Stimulated activated CD4-positive, alpha-beta T cell treated with anti-CD3 and anti-CD28 coated beads, Interleukin-2, amount 100 ng/mL, for 24 hours (primary cell): Measurements from ENCODE around the gene SLC28A2.
A peak's percentile ranks its signal among the peaks of the same experiment; 100 is the strongest.
"Not testable (repeated sequence)": the region's sequence is repeated elsewhere in the genome, so short reads cannot be mapped to it uniquely, and the experiment has no call there.

Experiments used
- DNase-seq, 2 donors: peaks; one replicate each; pipeline ENCODE4 v3.0.0-alpha.2; 2020

Gene SLC28A2

DNA sequence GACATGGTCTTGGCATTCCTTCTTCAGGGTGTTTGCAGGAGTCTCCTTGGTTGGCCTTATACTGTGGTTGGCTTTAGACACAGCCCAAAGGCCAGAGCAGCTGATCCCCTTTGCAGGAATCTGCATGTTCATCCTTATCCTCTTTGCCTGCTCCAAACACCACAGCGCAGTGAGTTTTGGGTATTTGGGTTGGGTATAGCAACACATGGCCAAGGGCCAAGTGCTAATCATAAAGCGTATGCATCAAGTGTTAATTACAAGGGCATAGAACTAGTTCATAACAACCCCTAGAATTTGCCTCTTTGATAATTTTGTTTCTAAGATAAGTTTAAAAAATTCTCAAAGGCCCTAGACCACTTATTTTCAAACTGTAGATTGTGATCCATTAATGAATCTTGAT lies 11.8 kb downstream of the SLC28A2 start:
- DNase-seq = no peak

DNA sequence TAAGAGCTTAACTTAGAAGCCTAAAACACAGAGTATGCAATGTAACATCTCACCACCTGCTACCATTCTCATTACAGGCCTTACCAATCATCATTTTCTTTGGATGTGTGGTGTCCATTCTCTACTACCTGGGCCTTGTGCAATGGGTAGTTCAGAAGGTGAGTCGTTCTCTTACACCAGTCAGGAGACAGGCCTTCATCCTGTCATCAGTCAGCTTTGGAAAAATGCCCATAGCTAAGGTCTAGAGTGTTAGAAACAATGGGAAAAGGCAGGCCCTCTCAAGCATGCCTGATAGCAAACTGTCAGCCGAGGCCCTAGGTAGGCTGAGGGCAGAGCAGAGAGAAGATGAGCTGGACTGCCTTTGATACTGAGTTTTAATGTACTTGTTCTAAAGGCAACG lies 13.5 kb downstream of the SLC28A2 start:
- no peak for DNase-seq

DNA sequence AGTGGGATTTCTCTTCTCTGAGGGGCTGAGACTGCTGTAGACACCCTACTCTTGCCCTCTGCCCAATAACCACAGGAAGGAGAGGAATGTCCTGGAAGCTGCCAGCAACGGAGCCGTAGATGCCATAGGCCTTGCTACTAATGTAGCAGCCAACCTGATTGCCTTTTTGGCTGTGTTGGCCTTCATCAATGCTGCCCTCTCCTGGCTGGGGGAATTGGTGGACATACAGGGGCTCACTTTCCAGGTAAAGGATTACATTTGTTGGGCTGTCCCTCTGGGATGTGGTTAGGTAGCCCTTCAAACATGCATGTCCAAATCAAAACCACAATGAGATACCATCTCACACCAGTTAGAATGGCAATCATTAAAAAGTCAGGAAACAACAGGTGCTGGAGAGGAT lies 16.1 kb downstream of the SLC28A2 start:
- DNase-seq = peak in 1 of 2 donors; percentile 10

DNA sequence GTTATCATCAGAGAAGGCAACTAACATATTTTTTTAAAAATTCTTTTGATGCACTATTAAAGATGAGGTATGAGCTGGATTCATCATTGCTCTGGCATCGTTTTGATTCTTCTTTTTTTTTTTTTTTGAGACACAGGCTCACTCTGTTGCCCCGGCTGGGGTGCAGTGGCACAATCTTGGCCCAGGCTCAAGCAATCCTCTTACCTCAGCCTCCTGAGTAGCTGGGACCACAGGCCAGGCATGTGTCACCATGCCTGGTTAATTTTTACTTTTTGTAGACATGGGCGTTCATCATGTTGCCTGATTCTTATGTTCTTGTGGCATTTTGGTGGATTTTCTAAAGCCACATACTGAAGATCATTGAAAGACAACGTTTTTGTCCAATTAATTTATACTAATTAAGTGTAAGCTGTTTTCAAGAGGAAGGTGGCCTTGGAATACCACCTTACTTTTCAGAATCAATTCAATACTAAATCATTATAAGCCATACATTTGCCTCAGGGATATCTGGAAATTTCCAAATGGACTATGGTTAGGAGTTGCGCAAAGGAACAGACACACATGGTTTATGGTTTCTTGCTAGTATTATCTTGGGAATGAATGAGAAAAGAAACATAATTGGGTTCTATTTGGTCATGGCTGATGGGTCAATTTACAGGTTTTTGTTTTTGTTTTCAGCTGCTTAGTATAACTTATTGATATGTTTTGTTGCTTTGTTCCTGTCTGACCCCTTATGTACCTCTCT lies 22.8 kb downstream of the SLC28A2 start:
- no peak for DNase-seq

DNA sequence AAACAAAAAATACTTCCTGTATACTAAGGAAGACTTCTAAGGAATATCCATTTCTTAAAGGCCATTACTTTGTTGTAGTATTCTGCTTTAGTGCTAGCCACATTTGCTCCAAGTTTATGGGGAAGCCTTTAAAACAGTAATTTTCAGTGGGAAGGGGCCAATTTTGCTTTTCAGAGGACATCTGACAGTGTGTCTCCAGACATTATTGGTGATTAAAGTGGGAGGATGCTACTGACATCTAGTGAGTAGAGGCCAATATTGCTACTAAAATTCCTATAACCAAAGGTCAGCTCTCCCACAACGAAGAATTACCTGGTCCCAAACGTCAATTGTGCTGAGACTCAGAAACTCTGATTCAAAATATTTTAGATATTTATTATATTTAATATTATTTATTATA lies 24.8 kb downstream of the SLC28A2 start:
- no peak for DNase-seq

DNA sequence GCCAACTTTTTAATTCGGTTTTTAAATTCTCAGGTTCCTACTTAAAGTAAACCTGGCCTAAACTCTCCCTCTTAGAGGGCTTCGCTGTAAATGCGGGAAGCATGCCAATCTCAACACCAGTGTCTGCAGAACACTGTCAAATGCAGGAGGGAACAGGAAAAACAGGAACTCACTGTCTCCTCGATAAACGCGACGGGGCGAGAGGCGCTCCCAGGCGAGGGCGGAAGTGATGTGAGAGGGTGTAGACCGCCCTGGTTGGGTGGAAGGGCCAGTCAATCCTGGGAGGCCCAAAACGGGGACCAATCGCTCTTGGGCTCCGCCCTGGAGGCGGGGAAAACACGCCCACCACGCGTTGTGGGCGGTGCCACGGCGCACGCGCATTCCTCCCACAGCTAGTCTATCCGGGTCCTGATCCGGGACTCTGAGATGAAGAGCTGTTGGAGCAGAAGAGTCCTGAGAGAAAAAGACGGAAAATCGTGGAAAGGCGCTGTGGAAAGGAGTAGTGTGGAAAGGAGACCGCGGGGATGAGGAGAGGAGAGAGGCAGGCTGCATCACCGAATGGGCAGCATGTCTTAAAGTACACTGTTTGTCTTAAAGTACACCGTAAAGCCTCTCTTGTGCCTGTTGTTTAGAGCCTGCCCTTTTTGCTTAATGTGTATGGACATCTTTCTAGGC lies 27.1 kb downstream of the SLC28A2 start:
- DNase-seq = peak; percentile 96 to 97

DNA sequence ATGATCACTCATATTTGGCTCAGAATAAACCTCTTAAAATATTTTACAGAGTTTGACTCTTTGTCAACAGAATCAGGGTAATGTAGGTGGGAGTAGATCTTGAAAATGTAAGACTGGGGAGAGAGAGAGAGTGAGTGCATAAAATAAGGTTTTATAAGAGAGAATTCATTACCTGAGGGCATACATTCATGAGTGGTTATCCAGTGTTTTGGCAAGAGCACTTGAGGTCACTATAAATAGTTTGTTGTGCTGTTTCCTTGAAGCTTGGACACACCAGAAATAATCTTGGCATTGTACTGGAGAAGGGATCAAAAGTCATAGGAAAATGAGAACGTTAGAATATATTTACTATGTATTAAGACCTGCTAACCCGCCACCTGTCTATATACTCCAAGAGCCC lies 33.4 kb downstream of the SLC28A2 start:
- no peak for DNase-seq

DNA sequence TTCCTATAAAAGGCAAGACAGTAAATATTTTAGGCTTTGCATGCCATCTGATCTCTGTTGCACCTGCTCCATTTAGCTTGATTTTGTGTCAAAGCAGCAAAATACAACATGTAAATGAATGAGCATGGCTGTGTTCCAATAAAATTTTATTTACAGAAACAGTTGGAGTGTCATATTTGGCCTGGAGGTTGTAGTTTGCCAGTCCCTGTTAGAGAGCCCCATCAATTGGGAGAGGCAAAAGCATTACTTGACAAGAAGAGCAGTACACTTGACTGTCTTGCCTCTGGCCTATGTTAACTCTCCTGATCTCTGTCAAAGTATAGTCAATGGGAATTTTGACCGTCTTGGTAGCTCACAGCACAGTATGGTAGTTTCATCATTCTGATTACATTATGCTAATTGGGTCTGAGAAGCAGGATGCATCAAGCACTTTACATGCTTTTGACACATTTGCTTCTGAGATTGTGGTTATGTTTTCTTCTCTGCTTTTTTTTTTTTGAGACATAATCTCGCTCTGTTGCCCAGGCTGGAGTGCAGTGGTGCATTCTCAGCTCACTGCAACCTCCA lies 35.4 kb downstream of the SLC28A2 start:
- DNase-seq = no peak

DNA sequence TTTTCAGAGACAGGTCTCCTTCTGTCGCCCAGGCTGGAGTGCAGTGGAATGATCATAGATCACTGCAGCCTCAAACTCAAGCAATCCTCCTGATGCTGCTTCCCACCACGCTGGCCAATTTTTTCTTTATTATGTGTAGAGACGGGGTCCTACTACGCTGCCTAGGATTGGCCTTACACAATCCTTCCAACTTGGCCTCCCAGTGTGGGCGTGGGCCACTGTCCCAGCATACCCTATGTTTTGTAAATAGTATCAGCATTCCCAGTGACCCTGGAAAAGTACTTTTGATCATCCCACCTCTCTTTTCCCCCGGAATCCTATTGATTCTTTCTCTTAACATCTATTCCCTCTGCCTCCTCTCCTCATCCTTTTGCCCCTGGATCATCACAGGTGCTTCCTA lies 36.9 kb downstream of the SLC28A2 start:
- DNase-seq = no peak

DNA sequence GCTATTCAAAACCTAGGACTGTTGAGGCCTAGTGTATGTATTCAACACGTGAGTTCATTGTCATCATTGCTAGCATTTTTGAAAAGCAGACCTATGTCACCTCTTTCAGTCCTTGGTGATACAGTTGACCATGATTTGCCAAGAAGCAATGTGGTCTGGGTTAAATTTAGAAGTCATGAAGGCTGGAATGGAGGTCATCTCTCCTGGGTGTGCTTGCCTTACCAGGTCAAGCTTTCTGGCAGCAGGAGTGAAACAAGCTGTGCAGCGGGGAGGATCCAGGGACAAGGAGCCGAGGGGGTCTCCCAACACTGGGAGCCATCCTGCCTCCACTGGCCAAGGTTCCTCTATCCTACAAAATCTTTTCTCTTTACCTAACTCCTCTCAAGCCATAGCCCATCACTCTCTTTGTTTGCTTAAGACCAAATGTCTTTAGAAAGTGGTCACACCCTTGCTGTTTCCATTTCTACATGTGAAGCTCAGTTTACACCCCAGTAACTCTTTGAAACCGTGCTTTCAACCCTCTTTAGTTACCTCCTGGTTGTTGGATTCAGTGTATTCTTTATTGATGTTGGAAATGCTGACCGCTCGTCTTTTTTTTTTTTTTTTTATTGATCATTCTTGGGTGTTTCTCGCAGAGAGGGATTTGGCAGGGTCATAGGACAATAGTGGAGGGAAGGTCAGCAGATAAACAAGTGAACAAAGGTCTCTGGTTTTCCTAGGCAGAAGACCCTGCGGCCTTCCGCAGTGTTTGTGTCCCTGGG lies 40.0 kb downstream of the SLC28A2 start:
- no peak for DNase-seq

DNA sequence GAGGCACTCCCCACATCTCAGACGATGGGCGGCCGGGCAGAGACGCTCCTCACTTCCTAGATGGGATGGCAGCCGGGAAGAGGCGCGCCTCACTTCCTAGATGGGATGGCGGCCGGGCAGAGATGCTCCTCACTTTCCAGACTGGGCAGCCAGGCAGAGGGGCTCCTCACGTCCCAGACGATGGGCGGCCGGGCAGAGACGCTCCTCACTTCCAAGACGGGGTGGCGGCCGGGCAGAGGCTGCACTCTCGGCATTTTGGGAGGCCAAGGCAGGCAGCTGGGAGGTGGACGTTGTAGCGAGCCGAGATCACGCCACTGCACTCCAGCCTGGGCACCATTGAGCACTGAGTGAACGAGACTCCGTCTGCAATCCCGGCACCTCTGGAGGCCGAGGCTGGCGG lies 41.3 kb downstream of the SLC28A2 start:
- not testable (repeated sequence) for DNase-seq

DNA sequence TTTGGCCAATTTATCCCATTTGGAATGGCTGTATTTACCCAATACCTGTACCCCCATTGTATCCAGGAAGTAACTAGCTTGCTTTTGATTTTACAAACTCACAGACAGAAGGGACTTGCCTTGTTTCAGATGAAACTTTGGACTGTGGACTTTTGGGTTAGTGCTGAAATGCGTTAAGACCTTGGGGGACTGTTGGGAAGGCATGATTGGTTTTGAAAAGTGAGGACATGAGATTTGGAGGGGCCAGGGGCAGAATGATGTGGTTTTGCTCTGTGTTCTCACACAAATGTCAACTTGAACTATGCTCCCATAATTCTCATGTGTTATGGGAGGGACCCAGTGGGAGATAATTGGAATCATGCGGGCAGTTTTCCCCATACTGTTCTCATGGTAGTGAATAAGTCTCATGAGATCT lies 46.9 kb downstream of the SLC28A2 start:
- DNase-seq = not testable (repeated sequence)

DNA sequence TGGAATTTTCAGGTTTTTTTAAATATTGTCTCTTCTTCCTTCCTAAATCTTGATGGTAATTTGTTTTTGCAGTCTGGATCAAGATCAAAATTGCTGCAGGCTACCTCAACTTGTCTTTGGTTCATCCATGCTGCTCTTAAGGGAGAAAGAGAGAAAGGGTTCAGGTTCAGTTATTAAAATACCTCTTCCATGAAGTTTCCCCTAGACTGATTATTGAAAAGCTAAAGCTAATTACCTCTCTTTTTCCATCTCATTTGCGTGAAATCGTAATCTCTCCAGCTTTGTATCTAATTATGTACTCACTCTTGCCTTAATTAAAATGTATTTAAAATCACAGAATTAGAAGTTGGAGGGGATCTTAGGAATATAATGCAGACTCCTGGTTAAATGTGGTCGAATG lies 52.7 kb downstream of the SLC28A2 start:
- no peak for DNase-seq

DNA sequence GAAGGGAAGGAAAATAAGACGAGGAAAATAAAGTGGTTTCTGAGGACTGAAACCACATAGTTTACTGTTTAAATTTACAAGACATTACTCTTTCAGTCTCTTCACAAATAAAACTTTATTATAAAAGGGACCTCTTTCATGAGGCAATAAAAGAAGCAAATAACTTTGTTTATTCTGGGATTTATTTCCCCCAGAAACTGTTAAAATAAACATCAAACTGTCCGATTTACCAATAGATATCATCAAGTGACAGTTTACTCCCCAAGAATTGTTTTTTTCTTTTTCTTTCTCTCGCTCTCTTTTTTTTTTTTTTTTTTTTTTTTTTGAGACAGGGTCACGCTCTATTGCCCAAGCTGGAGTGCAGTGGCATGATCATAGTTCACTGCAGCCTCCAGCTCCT lies 54.1 kb downstream of the SLC28A2 start:
- DNase-seq = no peak

DNA sequence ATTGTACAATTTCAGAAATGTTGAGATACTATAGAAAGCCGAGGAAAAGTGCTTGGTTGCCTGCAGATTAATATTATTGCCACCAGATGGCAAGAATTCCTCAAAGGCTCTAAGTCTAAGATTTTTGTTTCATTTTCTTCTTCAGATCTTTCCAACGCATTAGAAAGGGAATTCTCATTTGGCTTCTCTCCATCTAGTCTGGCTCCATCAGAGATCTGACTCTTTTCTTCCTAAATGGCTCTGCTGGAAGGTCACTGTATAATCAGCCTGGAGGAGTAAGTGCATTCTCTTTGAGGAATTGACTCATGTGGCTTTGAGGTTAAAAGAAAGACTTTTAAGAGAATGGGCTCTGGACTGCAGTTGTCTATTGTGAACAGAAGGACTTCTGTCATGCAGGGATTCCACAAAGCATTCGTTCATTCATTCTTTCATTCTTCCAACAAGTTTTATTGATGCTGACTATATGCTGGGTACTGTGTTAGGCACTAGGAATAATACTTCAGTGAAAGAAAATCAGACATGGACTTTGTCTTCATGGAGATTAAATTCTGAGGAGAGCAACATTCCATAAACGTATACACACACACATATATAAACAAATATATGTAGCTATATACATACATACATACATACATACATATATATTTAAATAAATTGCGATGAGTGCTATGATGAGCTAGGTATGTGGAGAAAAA lies 55.3 kb downstream of the SLC28A2 start:
- no peak for DNase-seq

DNA sequence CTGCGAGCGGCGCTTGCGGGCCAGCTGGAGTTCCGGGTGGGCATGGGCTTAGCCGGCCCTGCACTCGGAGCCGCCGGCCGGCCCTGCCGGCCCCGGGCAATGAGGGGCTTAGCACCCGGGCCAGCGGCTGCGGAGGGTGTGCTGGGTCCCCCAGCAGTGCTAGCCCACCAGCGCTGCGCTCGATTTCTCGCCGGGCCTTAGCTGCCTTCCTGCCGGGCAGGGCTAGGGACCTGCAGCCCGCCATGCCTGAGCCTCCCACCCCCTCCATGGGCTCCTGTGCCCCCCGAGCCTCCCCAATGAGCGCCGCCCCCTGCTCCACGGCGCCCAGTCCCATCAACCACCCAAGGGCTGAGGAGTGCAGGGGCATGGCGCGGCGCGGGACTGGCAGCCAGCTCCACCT lies 62.1 kb downstream of the SLC28A2 start:
- DNase-seq = not testable (repeated sequence)

DNA sequence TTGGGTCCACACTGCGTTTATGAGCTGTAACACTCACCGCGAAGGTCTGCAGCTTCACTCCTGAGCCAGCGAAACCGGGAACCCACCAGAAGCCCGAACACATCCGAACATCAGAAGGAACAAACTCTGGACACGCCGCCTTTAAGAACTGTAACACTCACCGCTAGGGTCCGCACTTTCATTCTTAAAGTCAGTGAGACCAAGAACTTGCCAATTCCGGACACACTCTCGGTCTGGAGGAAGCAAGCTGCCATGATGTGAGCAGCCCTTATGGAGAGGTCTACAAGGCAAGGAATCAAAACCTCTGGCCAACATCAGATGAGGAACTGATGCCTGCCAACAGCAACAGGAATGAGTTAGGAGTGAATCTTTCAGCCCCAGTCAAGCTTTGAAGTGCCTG lies 62.9 kb downstream of the SLC28A2 start:
- DNase-seq = peak in 1 of 2 donors; percentile 2

DNA sequence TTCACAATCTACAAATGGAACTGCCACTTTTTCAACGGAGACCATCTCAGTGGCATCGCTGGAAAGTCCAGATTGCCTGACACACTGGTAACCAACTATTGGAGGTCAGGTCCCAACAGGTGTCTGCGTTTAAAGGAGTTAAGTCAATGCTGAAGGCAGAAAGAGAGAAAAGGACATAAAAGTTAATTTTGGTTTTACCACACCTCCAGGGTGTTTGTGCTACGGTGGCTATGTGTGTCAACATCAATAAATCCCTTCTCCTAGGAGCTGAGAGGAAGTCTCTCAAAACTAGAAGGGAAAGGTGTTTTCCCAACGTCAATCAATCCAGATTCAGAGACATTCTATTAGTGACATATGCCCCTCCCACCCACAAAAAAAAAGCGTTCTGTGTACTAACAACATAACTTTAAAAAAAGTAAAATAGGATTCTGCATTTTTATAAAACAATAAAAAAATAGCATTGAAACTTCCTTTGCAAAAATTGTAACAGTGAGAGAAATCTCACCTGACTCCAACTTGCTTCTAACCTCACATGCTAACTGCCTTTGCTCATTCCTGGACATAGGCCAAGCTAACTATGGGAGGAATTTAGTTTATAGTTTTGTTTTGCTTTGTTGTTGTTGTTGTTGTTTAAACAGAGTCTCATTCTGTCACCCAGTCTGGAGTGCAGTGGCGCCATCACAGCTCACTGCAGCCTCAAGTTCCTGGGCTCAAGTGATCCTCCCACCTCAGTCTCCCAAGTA lies 67.6 kb downstream of the SLC28A2 start:
- DNase-seq = no peak

DNA sequence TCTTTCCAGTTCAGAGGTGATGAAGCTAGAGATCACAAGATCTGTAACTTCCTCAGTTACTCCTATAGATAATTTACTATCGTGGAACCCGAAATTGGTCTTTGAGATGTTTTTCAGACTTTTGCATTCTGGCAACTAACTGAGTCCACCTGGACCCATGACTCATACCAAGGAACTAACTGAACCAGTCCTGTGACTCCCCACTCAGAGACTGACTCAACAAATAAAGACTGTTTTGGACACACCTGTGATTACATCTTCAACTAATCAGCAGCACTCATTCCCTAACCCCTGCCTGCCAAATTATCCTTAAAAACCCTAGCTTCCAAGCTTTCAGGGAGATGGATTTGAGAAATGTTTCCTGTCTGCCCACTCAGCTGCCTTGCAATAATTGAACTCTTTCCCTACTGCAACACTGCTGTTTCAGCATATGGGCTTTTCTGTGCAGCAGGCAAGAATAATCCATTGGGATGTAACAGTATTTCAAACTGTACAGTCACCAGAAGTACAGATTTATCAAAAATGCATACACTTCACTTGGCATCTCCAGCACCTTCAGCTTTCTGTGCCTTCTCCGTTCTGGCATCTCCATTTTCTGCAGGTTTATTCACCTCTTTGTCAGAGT lies 68.7 kb downstream of the SLC28A2 start:
- DNase-seq = no peak

DNA sequence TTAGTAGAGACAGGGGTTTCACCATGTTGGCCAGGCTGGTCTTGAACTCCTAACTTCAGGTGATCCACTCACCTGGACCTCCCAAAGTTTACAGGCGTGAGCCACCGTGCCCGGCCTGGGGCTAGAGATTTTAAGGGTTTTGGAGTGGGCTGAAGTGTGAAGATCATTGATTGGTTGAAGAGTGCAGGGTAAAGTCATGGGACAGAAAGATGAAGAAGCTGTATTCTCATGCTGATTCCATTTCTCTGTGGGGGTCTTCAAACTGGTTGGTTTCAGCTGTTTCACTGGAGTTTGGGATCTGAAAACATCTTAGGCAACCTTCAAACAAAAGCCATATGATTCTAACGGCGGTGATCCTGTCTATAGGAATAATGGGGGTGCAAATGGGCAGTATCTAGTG lies 74.2 kb downstream of the SLC28A2 start:
- no peak for DNase-seq

DNA sequence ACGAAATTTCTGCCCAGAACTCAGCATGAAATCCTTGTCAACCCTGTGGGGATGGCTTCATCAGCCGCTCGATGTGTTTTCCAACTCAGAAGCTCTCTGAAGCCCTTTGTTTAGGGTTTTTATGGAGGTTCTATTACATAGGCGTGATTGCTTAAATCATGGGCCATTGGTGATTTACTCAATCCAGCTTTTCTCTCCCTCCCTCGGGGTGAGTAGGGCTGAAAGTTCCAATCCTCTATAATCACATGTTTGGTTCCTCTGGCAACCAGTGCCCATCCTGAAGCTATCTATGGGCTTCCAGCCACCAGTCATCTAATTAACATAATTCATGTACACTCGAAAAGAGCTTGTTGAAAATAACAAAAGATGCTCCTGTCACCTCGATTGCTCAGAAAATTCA lies 74.7 kb downstream of the SLC28A2 start:
- no peak for DNase-seq
